GF-D8 (cell line): Measurements from ENCODE around the gene PLD1.
"Not testable (repeated sequence)": the region's sequence is repeated elsewhere in the genome, so short reads cannot be mapped to it uniquely, and the experiment has no call there.

Experiments
- DNase-seq: peaks from one replicate; lab custom pipeline; 2025; lab: John Stamatoyannopoulos, UW

Gene PLD1

DNA sequence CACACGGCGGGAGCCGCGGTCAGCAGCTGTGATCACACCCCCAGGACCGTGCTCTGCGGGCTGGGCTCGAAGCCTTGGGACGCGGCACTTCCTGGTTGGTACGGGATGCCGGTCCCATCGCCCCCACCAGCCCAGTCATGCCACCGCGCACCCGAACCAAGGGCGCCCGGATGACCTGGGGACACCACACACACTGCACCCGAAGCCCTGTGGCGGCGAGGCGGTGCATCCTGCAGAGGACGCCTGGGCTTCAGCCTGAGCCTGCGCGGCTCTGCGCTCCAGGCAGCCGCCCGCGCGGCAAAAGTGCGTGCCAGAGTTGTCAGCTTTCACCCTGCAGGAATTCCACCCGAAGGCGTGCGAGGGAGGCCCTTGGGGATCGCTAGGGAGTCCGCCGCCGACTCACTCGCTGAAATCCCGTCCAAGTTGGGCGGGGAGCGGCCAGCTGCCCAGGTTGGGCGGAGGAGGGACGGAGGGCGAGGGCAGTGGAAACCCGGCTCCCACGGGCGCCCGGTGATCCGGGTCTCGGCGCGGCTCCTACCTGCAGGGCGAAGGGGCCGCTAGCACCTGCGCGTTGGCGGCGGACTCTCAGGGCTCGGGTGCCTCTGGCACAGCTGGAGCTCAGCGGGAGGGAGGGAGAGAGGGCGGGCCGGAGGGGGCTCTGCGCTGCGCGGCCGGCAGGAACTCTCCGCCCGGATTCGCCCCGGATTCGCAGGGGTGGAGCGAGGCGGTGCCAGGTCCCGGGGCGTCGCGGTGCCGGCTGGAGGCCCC, at the start of gene PLD1:
Gene PLD1 (minus strand): TSS at position 623 of the 768 bp plus-strand sequence. CDS start 72,432 bp downstream, outside the sequence.
- DNase-seq: peak; percentile 64

DNA sequence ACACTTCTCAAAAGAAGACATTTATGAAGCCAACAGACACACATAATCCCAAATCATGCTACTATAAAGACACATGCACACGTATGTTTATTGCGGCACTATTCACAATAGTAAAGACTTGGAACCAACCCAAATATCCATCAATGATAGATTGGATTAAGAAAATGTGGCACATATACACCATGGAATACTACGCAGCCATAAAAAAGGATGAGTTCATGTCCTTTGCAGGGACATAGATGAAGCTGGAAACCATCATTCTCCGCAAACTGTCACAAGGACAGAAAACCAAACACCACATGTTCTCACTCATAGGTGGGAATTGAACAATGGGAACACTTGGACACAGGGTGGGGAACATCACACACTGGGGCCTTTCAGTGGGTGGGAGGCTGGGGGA, 48.5 kb upstream of the PLD1 start:
- DNase-seq: not testable (repeated sequence)

- no peak for DNase-seq
These were observed 44.5 kb upstream of the PLD1 start for GRCh38 chr3:171854649-171855305.

- DNase-seq: no peak
These were observed 41.4 kb upstream of the PLD1 start for GRCh38 chr3:171851660-171852058.

DNA sequence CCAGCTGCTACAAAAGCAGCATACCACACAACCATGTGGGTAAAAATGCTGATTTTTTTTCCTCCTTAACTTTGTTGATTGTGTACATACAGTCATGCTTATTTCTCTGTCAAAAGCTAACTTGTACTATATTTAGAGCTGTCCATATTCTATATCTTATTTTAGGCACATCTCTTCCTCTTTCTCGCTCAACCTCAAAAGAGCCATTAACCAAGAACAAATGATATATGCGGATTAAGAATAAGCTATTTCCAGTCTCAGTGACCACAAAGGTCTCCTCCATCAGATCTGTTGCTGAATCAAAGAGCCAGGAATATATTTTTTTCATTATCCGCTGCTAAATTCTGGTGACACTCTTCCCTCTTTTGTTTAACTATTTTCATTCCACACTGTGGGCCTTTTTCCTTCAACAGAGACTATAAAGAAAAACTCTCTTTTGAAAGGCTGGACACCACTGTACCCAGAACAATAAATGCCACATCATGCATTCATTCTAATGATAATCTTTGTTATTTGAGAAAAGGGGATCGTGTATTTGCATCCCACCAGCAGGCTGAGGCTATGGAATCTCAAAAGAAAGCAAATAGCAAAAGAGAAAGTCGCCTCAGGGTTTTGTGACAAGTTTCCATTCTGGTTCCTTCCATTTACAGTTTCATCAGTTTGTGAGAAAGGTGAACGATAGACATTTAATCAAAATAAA, 40.8 kb upstream of the PLD1 start:
- DNase-seq: no peak

GRCh38 chr3:171850320-171850959, 40.2 kb upstream of the PLD1 start:
- no peak for DNase-seq

DNA sequence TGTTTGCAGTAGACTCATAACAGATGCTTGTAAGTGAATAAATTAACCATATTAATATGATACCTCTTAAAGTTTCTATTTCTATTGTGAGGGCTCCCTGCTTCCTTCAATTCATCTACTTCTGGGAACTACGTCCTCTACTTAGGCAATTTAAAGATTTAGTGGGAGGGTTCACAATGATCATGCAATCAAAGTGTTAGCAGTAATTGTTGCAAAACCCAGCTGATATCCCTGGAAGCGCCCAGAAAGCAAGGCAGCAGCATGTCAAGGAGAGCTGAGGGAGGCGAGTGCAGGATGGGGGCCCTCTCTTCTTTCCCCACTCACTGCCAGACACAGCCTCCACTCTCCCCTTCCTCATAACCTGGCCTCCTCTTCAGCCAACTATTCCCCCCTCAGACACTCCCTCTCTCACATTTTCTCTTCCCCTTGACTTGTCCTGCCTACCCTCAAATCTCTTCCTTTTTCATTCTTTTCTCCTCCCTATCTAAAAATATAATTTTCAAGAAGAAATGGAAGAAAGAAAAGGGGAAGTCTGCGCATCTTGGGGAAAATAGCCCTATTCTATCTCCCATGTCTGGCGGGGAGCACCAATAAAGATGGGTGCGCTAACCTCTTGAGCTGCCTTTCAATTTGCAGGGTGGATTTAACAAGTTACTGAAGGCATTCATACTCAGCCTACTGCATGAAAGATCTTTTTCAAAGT, 39.5 kb upstream of the PLD1 start:
- DNase-seq: no peak

GRCh38 chr3:171847595-171848259, 37.4 kb upstream of the PLD1 start:
- no peak for DNase-seq

- no peak for DNase-seq
These were observed 36.9 kb upstream of the PLD1 start for GRCh38 chr3:171847133-171847532.

GRCh38 chr3:171846597-171846996, 36.3 kb upstream of the PLD1 start:
- DNase-seq: no peak

GRCh38 chr3:171845481-171846284, 35.4 kb upstream of the PLD1 start:
- DNase-seq: no peak

DNA sequence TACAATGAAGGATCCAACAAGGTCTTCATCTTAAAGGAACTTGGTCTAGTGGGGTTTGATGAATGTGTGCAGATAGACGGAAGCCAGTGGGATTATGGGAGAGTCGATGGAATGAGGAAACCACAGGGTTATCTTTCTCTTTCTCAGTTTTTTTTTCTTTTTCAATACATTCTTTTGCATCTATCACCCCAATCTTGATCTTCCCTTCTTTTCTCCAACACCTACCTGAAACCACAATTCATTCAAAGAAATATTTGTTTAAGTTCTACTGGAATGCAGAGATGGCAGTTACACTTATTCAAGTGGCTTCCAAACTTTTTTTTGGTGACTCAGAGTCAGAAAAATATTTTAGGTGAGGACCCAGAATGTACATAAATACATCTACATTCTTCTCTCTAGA, 34.6 kb upstream of the PLD1 start:
- no peak for DNase-seq

DNA sequence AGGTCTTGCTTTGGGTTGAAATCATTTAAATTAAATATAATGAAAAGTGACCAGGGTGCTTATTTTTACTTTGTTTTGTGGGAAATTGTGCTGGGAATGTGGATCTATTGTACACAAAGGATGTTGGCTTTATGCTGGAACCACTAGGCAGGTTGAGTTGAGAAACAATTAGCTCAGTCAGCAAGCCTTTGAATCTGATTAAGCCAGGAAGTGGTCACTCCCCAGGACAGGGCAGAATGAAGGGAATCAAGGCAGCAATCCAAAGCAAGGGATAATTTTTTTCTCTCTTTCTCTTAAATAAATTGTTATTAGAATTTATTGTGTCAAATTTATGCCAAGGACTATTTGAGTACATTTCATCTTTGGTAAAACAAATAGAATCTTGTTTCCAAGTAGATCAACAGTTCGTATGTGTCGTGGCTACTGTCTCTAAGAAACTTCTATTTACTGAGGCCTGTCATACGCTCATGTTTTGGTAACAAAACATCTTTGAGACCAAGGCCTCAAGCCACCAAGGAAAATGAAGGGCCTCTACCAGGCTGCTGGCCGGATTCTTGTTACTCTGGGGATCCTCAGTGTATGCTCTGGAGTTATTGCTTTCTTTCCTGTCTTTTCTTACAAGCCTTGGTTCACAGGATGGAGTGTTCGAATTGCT, 32.7 kb upstream of the PLD1 start, which contains the start of gene TMEM212:
Gene TMEM212 (plus strand): TSS at position 486 of the 655 bp plus-strand sequence. CDS start 35 bp downstream, at position 521.
- no peak for DNase-seq

DNA sequence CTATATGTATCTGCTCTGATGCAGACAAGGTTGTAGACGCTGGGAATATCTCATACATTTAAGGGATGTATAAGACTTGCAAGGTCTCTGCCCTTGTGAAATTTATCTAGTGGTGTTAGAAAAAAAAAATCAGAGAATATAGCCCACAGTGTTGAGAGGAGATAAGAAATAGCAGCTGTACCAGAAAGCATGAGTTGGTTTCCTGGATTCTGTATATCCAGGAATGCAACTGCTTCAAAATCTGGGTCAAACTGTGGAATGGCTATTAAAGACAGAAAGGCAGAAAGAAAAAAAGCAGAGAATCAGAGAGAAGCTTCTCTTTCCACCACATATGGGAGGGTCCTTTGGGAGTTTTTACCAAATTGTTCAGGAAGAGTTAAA, 31.3 kb upstream of the PLD1 start:
- no peak for DNase-seq

DNA sequence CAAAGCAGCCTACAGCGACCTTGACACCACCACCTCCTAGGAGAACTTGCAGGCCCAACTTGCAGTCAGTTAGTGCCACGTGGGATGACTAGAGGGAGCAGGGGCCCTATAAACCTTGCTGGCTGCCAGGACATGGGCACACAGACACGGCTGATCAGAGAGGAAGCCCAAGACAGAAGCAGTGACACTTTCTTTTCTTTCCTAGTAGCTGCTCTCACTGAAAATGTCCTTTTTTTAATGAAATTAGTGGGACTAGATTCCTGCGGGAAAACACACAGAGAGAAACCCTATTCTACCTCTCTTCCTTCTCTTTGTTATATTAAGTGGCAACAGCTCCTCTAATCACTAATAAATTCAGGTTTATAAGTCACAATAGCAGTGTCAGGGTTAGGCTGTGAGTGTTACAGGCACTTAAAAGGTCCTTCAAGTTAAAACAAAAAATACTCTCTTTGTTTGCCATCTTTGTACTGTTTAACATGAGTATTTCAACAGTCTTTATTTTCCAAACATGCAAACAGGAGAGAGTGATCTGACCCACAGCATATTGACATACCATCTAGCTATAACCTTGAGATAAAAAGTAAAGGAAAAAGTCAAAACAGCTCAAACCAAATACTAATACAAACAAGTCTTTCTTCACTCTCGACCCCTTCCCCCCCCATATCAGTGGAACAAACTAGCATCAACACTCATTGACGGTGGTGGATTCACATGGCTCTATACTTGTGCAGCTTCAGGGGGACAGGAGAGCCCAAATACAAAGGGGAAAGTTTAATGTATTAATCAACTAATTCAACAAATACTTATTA, 30.7 kb upstream of the PLD1 start:
- DNase-seq: no peak

DNA sequence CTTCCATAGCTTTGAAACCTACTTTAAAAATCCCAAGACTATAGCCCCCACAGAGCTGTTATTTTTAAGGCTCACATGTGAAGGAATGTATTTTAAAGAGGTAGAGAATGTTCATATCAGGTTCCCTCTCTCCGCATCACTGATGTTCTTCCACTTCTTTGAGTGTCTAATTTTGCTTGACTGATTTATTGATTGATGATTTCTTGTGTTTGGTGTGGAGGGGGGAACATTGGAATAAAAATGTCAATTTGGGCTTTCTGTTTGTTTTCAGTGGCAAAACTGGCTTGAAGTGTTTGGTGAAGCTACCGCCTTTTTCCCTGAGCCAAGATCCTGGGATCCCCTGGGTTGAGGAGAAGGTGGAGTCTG, 30.1 kb upstream of the PLD1 start:
- no peak for DNase-seq

GRCh38 chr3:171839270-171839669, 29.0 kb upstream of the PLD1 start:
- no peak for DNase-seq

- DNase-seq: no peak
These were observed 28.0 kb upstream of the PLD1 start for GRCh38 chr3:171838218-171838720.

DNA sequence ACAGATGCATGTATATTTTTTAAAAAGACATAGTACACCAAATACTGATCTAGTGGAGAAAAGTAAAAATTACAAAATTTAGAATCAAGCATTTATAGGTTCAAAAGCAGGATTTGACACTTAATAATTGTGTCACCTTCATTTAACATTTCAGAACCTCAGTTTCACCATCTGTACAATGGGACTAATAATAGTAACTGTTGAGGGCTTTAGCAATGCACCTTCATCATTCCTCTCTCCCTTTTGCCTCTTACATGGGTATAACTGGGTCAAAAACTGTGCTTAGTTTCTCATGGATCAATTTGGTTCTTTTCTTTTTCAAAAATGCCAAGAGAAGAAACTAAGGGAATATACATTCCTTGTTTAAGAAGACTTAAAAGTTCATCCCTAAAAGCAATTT, 27.4 kb upstream of the PLD1 start:
- no peak for DNase-seq
